Breast epithelium (tissue), 3 donors: ENCODE results near the gene KRTAP10-10.

Source experiments
- POLR2A ChIP-seq: fragments of 450-650 bp; IDR thresholded peaks from one replicate; pipeline ENCODE4 v1.6.1; 2016; ENCODE audit warnings: antibody characterized with exemption, mild to moderate bottlenecking, moderate library complexity
- POLR2AphosphoS5 ChIP-seq, 3 donors: sonication (generic); formaldehyde crosslinking; IDR thresholded peaks; one replicate each; pipeline ENCODE4 v1.6.1; 2017; ENCODE audit warnings: antibody characterized with exemption in 3 of 3
- TF ChIP-seq, protein P1 (sequence below), 3 donors: fragments of 450-650 bp; IDR thresholded peaks; one replicate each; pipeline ENCODE4 v1.5.1; 2016 to 2017; ENCODE audit warnings: antibody characterized with exemption in 3 of 3, mild to moderate bottlenecking in 3 of 3, moderate library complexity in 3 of 3

DNA sequence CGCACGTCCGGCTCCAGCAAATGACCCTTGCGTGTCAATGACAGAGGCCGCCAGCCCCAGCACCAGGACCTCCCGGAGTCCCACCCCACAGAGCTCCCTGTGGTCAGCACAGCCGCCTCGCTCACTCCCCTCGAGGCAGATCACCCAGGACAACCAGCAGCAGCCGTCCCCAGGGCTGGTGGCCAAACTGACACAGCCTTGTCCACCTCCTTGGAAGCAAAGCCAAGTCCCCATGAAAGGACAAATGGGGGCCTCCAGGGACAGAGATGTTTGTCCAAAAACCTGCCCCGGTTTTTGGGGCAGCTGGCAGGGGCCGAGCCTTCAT is 2.1 kb downstream of the KRTAP10-10 start:
- TF ChIP-seq, protein P1, sequence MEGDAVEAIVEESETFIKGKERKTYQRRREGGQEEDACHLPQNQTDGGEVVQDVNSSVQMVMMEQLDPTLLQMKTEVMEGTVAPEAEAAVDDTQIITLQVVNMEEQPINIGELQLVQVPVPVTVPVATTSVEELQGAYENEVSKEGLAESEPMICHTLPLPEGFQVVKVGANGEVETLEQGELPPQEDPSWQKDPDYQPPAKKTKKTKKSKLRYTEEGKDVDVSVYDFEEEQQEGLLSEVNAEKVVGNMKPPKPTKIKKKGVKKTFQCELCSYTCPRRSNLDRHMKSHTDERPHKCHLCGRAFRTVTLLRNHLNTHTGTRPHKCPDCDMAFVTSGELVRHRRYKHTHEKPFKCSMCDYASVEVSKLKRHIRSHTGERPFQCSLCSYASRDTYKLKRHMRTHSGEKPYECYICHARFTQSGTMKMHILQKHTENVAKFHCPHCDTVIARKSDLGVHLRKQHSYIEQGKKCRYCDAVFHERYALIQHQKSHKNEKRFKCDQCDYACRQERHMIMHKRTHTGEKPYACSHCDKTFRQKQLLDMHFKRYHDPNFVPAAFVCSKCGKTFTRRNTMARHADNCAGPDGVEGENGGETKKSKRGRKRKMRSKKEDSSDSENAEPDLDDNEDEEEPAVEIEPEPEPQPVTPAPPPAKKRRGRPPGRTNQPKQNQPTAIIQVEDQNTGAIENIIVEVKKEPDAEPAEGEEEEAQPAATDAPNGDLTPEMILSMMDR (IDR thresholded peaks at IDR 0.05) = no peak
- TF ChIP-seq POLR2A (no peak), POLR2AphosphoS5 (IDR thresholded peaks at IDR 0.05) (no peak)
